ENCODE data around the gene VAV1. TPM values are rescaled to one million over a fixed set of nuclear protein-coding genes. Genes with fewer than 3 reads are reported as not detected.

VAV1 gene
- total and polyA plus RNA-seq, 10 of the 15 experiments (the other 5 are each of a cell fraction or from before 2014, with no cell fraction given), result 1.6 to 76.8 (median 40.7) TPM

DNA sequence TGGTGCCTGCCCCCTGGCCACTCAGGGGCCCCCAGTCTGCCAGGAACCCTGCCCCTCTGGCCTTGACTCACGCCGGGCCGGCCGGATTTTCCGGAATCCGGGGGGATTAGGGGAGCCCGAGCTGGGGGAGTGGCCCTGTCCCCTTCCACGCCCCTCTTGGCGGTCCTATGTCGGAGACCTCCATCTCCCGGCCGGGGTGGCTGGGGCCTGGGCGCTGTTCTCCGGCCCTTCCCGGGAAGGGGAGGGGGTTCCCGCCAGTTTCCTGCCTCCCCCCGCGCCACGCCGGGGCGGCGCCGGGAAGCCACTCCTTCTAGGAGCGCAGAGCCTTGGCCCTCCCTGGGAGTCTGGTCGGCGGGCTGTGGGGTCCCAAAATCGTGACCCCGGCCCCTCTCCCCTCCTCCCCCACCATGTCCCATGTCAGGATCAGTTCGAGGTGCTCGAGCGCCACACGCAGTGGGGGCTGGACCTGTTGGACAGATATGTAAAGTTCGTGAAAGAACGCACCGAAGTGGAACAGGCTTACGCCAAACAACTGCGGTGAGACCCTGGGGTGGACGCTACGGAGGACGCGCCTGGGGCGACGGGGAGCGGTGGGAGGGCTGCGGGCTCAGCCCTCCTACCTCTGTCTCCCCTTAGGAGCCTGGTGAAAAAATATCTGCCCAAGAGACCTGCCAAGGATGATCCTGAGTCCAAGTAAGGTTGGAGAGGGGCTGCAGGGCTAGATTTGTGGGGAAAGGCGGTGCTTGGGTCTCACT lies 31.7 kb upstream of the VAV1 start:
- BruUV-seq (replicated peaks), result no TSS peak
- DNase-seq (ENCODE audit: low read depth, low spot score) (no peak), ATAC-seq (peak; percentile 10), FAIRE-seq (peak; percentile 86)
- in situ Hi-C loops (cut with MboI) (no loop called here), intact Hi-C loops (cut with micrococcal nuclease; ENCODE audit: unreplicated experiment) (no loop called here)
- WGBS (ENCODE audit: insufficient coverage, insufficient replicate concordance, low lambda C conversion rate, missing lambda C conversion rate), result 1% methylated on average over 24 of the region's 46 CpGs
- Histone ChIP-seq H3K36me3 (ENCODE audit: control insufficient read depth in 2 of 2, insufficient read depth in 2 of 2, low read length in 1 of 2) (peaks cover 6 to 11% of the 10 kb centered on the region in 2 experiments; a peak in 3 of 4 replicates), H3K27ac (ENCODE audit: control insufficient read depth, insufficient read depth) (peak overlapping the region; percentile 92), H3K4me3 (peak overlapping the region; percentile 100), H2AFZ (ENCODE audit: control insufficient read depth, low read depth, low read length) (peak overlapping the region; percentile 55), H3K4me2 (ENCODE audit: control insufficient read depth, insufficient read depth) (peak overlapping the region; percentile 95), H4K20me1 (ENCODE audit: control insufficient read depth, insufficient read depth) (no peaks in the 10 kb centered on the region), H3K27me3 (replicated peaks in 1 of 2; ENCODE audit: control insufficient read depth in 2 of 2, insufficient read depth in 2 of 2, low read length in 1 of 2) (no peaks in the 10 kb centered on the region), H3K79me2 (ENCODE audit: control insufficient read depth, insufficient read depth, low read length) (peaks cover 36% of the 10 kb centered on the region), H3K4me1 (ENCODE audit: control insufficient read depth, insufficient read depth, low read length) (peaks cover 24% of the 10 kb centered on the region), H3K9me3 (replicated peaks; ENCODE audit: control insufficient read depth, insufficient read depth, low read length) (no peaks in the 10 kb centered on the region), H3K9ac (ENCODE audit: control insufficient read depth, insufficient read depth, low read length) (peak overlapping the region; percentile 90)
- ChIA-PET POLR2A (interaction anchor here (0.7 to 1.4 kb wide), 3 partner anchors 27 to 63 kb away, joined by 3 to 7 read pairs (median 3); partner anchors contain the start of gene VAV1), CTCF (interaction anchor here (0.6 to 5.5 kb wide), 3 partner anchors 29 to 123 kb away, joined by 3 to 104 read pairs (median 5); no protein-coding TSS in a partner anchor), SMC1A (ENCODE audit: uncharacterized antibody, unreplicated experiment) (interaction anchor here (1.3 to 3.5 kb wide), 3 partner anchors 60 to 123 kb away, joined by 3 to 55 read pairs (median 5); no protein-coding TSS in a partner anchor), RAD21 (ENCODE audit: unreplicated experiment) (interaction anchor here (0.6 to 3.8 kb wide), 4 partner anchors 60 to 206 kb away, joined by 3 to 76 read pairs (median 4); no protein-coding TSS in a partner anchor)
- TF ChIP-seq USF1 (IDR thresholded peaks at IDR 0.05; ENCODE audit: borderline replicate concordance, extremely low read length, insufficient read depth, low read depth, low read length) (no peak), EP300 (IDR thresholded peaks at IDR 0.05; ENCODE audit: borderline replicate concordance in 1 of 2, control insufficient read depth in 1 of 2, low read depth in 2 of 2, low read length in 2 of 2) (no peak; a peak in 1 of 4 replicates), SMAD1 (IDR thresholded peaks at IDR 0.05; ENCODE audit: low read depth, partially characterized antibody) (no peak), IRF4 (IDR thresholded peaks at IDR 0.05; ENCODE audit: low read depth, low read length) (no peak; the same call in 1 of the 2 replicates), CREB1 (IDR thresholded peaks at IDR 0.05; ENCODE audit: low read depth) (0 out of 2 replicates have a peak, but pooled peaks have one; percentile 8), SMAD5 (IDR thresholded peaks at IDR 0.05; ENCODE audit: low read depth) (no peak), PKNOX1 (IDR thresholded peaks at IDR 0.05) (no peak), ETV6 (conservative IDR thresholded peaks at IDR 0.05 in 1 of 2, IDR thresholded peaks at IDR 0.05 in 1 of 2; ENCODE audit: borderline replicate concordance in 1 of 2, low read depth in 1 of 2) (no peak), BMI1 (IDR thresholded peaks at IDR 0.05; ENCODE audit: borderline replicate concordance) (no peak), KDM1A (IDR thresholded peaks at IDR 0.05; ENCODE audit: borderline replicate concordance) (no peak), ESRRA (IDR thresholded peaks at IDR 0.05; ENCODE audit: low read length) (no peak), RELB (IDR thresholded peaks at IDR 0.05; ENCODE audit: low read depth) (no peak; the same call in 1 of the 2 replicates), SREBF2 (IDR thresholded peaks at IDR 0.05; ENCODE audit: low read length) (no peak), HDAC2 (IDR thresholded peaks at IDR 0.05) (no peak), RAD51 (IDR thresholded peaks at IDR 0.05) (no peak), USF2 (IDR thresholded peaks at IDR 0.05; ENCODE audit: borderline replicate concordance, low read depth, low read length) (no peak), IKZF2 (IDR thresholded peaks at IDR 0.05) (no peak), WRNIP1 (IDR thresholded peaks at IDR 0.05; ENCODE audit: borderline replicate concordance, low read depth, low read length) (no peak), ZNF622 (IDR thresholded peaks at IDR 0.05) (no peak)

Data from GM12878 (cell line).